Measurements from ENCODE around the gene MED26. TPM values are rescaled to one million over a fixed set of nuclear protein-coding genes. Genes with fewer than 3 reads are reported as not detected.

Gene MED26
- total RNA-seq, 4 donors from 2014 or later: 4.4 to 12.9 (median 8.4) TPM

- H3K36me3 ChIP-seq: no peaks in the 10 kb centered on the region
- H3K27me3 ChIP-seq: no peaks in the 10 kb centered on the region
- DNase-seq: no peak
- H3K4me3 ChIP-seq (replicated peaks in 1 of 3): no peak overlapping the region
- no peak for TF ChIP-seq CTCF (IDR thresholded peaks at IDR 0.05)
- no peak for TF ChIP-seq POLR2A (IDR thresholded peaks at IDR 0.05)
- peaks cover 14 to 26% of the 10 kb centered on the region in 2 donors for H3K4me1 ChIP-seq
- no peak overlapping the region for H3K27ac ChIP-seq
- WGBS, 2 donors: 78 to 85% methylated on average over 5 to 6 of the region's 6 CpGs
- intact Hi-C loops (cut with DNase I): no loop called here
- no peaks in the 10 kb centered on the region for H3K9me3 ChIP-seq
Measured at GRCh38 chr19:16599655-16600346, 28.2 kb downstream of the MED26 start.

- DNase-seq: peak in 1 of 2 donors; percentile 48
- H3K4me3 ChIP-seq (replicated peaks in 1 of 3): no peak overlapping the region
- intact Hi-C loops (cut with DNase I): no loop called here
- no peak overlapping the region for H3K27ac ChIP-seq
- H3K36me3 ChIP-seq: no peaks in the 10 kb centered on the region
- H3K27me3 ChIP-seq: no peaks in the 10 kb centered on the region
- H3K9me3 ChIP-seq: no peaks in the 10 kb centered on the region
- peaks cover 14 to 31% of the 10 kb centered on the region in 2 donors for H3K4me1 ChIP-seq
- 47 to 56% methylated on average over 4 of the region's 4 CpGs for WGBS, 2 donors
- TF ChIP-seq POLR2A (IDR thresholded peaks at IDR 0.05) (no peak), CTCF (IDR thresholded peaks at IDR 0.05) (no peak)
Measured at GRCh38 chr19:16598848-16599247, 29.2 kb downstream of the MED26 start.

- WGBS, 2 donors: 94 to 97% methylated on average over 9 of the region's 9 CpGs
- Histone ChIP-seq H3K27ac (no peak overlapping the region), H3K9me3 (no peaks in the 10 kb centered on the region), H3K36me3 (no peaks in the 10 kb centered on the region), H3K4me1 (peaks cover 24 to 56% of the 10 kb centered on the region in 2 donors), H3K27me3 (no peaks in the 10 kb centered on the region), H3K4me3 (replicated peaks in 1 of 3) (no peak overlapping the region)
- TF ChIP-seq POLR2A (IDR thresholded peaks at IDR 0.05) (no peak), CTCF (IDR thresholded peaks at IDR 0.05) (no peak)
- intact Hi-C loops (cut with DNase I): no loop called here
- no peak for DNase-seq
Measured at GRCh38 chr19:16596399-16596798, 31.6 kb downstream of the MED26 start.

GRCh38 chr19:16595097-16595496 is 32.9 kb downstream of the MED26 start:
- H3K4me3 ChIP-seq (replicated peaks in 1 of 3): no peak overlapping the region
- no peaks in the 10 kb centered on the region for H3K9me3 ChIP-seq
- H3K27ac ChIP-seq: no peak overlapping the region
- H3K4me1 ChIP-seq: peaks cover 24 to 54% of the 10 kb centered on the region in 2 donors
- TF ChIP-seq POLR2A (IDR thresholded peaks at IDR 0.05): no peak
- H3K36me3 ChIP-seq: no peaks in the 10 kb centered on the region
- no peaks in the 10 kb centered on the region for H3K27me3 ChIP-seq
- no peak for DNase-seq
- intact Hi-C loops (cut with DNase I): no loop called here
- WGBS, 2 donors: 90 to 91% methylated on average over 8 of the region's 8 CpGs

- Histone ChIP-seq H3K36me3 (no peaks in the 10 kb centered on the region), H3K4me3 (replicated peaks in 1 of 3) (no peak overlapping the region), H3K27me3 (no peaks in the 10 kb centered on the region), H3K9me3 (no peaks in the 10 kb centered on the region), H3K4me1 (peaks cover 24 to 56% of the 10 kb centered on the region in 2 donors), H3K27ac (no peak overlapping the region)
- TF ChIP-seq POLR2A (IDR thresholded peaks at IDR 0.05) (no peak), CTCF (IDR thresholded peaks at IDR 0.05) (no peak)
- no peak for DNase-seq
- intact Hi-C loops (cut with DNase I): no loop called here
- WGBS, 2 donors: 78 to 79% methylated on average over 5 of the region's 5 CpGs
Measured at GRCh38 chr19:16594681-16595091, 33.3 kb downstream of the MED26 start.
